Esophagus muscularis mucosa (tissue), 4 donors: ENCODE data around the gene TSPAN5.

ENCODE experiments used
- EP300 ChIP-seq: sonication (generic); formaldehyde crosslinking; IDR thresholded peaks from one replicate; pipeline ENCODE4 v1.6.1; 2017; ENCODE audit warnings: antibody characterized with exemption
- POLR2A ChIP-seq: fragments of 450-650 bp; IDR thresholded peaks from one replicate; pipeline ENCODE4 v1.6.1; 2017; ENCODE audit warnings: antibody characterized with exemption, moderate library complexity, mild to moderate bottlenecking, low read depth
- POLR2AphosphoS5 ChIP-seq, 2 donors: sonication (generic); formaldehyde crosslinking; IDR thresholded peaks; one replicate each; pipeline ENCODE4 v1.6.1; 2017; ENCODE audit warnings: antibody characterized with exemption in 2 of 2
- TF ChIP-seq, protein P1 (sequence below), 3 experiments: fragments of 200-600 bp in 2 of 3; fragments of 450-650 bp in 1 of 3; sonication (generic) in 2 of 3; IDR thresholded peaks; one replicate each; pipeline ENCODE4 v1.5.1; 2017 to 2019; ENCODE audit warnings: antibody characterized with exemption in 3 of 3, mild to moderate bottlenecking in 2 of 3, moderate library complexity in 1 of 3

- TF ChIP-seq POLR2A (no peak), POLR2AphosphoS5 (IDR thresholded peaks at IDR 0.05) (no peak), EP300 (no peak)
- TF ChIP-seq, protein P1, sequence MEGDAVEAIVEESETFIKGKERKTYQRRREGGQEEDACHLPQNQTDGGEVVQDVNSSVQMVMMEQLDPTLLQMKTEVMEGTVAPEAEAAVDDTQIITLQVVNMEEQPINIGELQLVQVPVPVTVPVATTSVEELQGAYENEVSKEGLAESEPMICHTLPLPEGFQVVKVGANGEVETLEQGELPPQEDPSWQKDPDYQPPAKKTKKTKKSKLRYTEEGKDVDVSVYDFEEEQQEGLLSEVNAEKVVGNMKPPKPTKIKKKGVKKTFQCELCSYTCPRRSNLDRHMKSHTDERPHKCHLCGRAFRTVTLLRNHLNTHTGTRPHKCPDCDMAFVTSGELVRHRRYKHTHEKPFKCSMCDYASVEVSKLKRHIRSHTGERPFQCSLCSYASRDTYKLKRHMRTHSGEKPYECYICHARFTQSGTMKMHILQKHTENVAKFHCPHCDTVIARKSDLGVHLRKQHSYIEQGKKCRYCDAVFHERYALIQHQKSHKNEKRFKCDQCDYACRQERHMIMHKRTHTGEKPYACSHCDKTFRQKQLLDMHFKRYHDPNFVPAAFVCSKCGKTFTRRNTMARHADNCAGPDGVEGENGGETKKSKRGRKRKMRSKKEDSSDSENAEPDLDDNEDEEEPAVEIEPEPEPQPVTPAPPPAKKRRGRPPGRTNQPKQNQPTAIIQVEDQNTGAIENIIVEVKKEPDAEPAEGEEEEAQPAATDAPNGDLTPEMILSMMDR (IDR thresholded peaks at IDR 0.05), result no peak
Measured at GRCh38 chr4:98615991-98616390, 42.4 kb downstream of the TSPAN5 start.
